Stimulated activated effector memory CD8-positive, alpha-beta T cell treated with anti-CD3 and anti-CD28 coated beads, Interleukin-12 subunit alpha, Interleukin-12 subunit beta, amount 100 ng/mL, for 72 hours (primary cell): Measurements from ENCODE around the gene ABHD6.
"Not testable (repeated sequence)": the region's sequence is repeated elsewhere in the genome, so short reads cannot be mapped to it uniquely, and the experiment has no call there.

ENCODE experiments used
- ATAC-seq: fragments of 150-1000 bp; cut with Tn5 transposase; 2 replicates; pipeline ENCODE4 v1.10.0; 2021
- DNase-seq, 2 donors: peaks; one replicate each; pipeline ENCODE4 v3.0.0; 2021 to 2022; ENCODE audit warnings: low spot score in 2 of 2
- H3K27ac Mint-ChIP-seq: one replicate; pipeline ENCODE4 v1.8.0; 2022; ENCODE audit warnings: mild to moderate bottlenecking, mixed read lengths
- H3K36me3 Mint-ChIP-seq: one replicate; pipeline ENCODE4 v1.8.0; 2022; ENCODE audit warnings: mild to moderate bottlenecking, mixed read lengths
- H3K4me1 Mint-ChIP-seq: one replicate; pipeline ENCODE4 v1.8.0; 2022; ENCODE audit warnings: mixed read lengths
- H3K4me3 Mint-ChIP-seq: one replicate; pipeline ENCODE4 v1.8.0; 2022; ENCODE audit warnings: mild to moderate bottlenecking, mixed read lengths
- H3K9me3 Mint-ChIP-seq: one replicate; pipeline ENCODE4 v1.8.0; 2022; ENCODE audit warnings: mixed read lengths

ABHD6 gene

GRCh38 chr3:58329150-58329921 is 91.7 kb downstream of the ABHD6 start:
- Mint-ChIP-seq H3K36me3 (no peaks in the 10 kb centered on the region), H3K9me3 (no peaks in the 10 kb centered on the region), H3K4me1 (peaks cover 27% of the 10 kb centered on the region), H3K27ac (no peak overlapping the region), H3K4me3 (no peak overlapping the region)
- no peak for ATAC-seq
- DNase-seq, result no peak

DNA sequence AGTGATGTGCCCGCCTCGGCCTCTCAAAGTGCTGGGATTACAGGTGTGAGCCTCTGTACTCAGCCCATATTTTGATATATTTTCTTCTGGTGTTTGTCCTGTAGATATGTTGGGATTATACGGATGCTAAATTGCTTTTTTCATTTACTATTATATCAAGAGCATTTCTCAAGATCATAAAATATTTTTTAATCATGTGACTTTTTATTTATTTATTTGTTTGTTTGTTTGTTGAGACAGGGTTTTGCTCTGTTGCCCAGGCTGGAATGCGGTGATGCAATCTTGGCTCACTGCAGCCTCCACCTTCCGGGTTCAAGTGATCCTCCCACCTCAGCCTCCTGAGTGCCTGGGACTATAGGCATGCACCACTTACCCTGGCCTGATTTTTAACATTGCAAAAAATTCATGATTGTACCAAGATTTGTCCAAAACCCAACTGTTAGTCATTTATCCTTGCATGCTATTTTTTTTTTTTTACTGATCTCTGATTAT is 92.4 kb downstream of the ABHD6 start:
- no peaks in the 10 kb centered on the region for H3K9me3 Mint-ChIP-seq
- no peak overlapping the region for H3K4me3 Mint-ChIP-seq
- no peak overlapping the region for H3K27ac Mint-ChIP-seq
- H3K36me3 Mint-ChIP-seq, result peaks cover 2% of the 10 kb centered on the region
- no peak for DNase-seq
- peaks cover 27% of the 10 kb centered on the region for H3K4me1 Mint-ChIP-seq
- no peak for ATAC-seq

DNA sequence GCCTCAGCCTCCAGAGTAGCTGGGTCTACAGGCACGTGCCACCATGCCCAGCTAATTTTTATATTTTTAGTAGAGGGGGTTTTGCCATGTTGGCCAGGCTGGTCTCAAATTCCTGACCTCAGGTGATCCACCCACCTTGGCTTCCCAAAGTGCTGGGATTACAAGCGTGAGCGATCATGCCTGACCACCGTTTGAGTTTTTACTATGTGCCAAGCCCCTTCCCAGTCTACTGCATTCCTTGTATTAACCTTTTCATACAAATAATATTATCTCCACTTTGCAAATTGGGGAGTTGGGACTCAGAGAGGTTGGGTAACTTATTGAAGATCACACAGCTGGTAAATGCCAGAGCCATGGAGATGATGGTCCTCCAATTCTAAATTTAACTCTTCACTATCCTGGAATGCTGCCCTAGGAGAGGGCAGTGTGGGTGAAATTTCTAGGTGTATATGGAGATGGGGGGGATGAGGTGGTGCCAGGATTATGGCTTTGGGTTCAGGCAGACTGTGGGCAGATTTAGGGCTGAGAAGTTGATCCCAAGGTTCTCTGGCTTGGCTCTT is 94.1 kb downstream of the ABHD6 start:
- Mint-ChIP-seq H3K4me1 (peaks cover 42% of the 10 kb centered on the region), H3K4me3 (peak overlapping the region; percentile 91), H3K36me3 (peaks cover 17% of the 10 kb centered on the region), H3K9me3 (no peaks in the 10 kb centered on the region), H3K27ac (peak overlapping the region; percentile 79)
- ATAC-seq (no peak), DNase-seq (no peak)

GRCh38 chr3:58332575-58333188 is 95.1 kb downstream of the ABHD6 start, which contains the start of gene PXK:
Gene PXK, plus strand, starts transcription at chr3:58332892. Its CDS starts 97 bp downstream, at chr3:58332989.
- H3K9me3 Mint-ChIP-seq, result no peaks in the 10 kb centered on the region
- peak within 1 kb of the TSS; percentile 95 for H3K27ac Mint-ChIP-seq
- H3K4me3 Mint-ChIP-seq, result peak within 1 kb of the TSS; percentile 91
- peaks cover 20% of the 10 kb centered on the region for H3K36me3 Mint-ChIP-seq
- ATAC-seq (peak; percentile 95), DNase-seq (peak; percentile 77 to 89)
- peaks cover 42% of the 10 kb centered on the region for H3K4me1 Mint-ChIP-seq

- Mint-ChIP-seq H3K27ac (peak overlapping the region; percentile 95), H3K4me1 (peaks cover 42% of the 10 kb centered on the region), H3K36me3 (peaks cover 20% of the 10 kb centered on the region), H3K4me3 (peak overlapping the region; percentile 91), H3K9me3 (no peaks in the 10 kb centered on the region)
- ATAC-seq, result peak; percentile 44
- peak in 1 of 2 donors; percentile 67 for DNase-seq
Measured at GRCh38 chr3:58333206-58334012, 95.8 kb downstream of the ABHD6 start.

GRCh38 chr3:58334013-58334321 is 96.4 kb downstream of the ABHD6 start:
- Mint-ChIP-seq H3K27ac (peak overlapping the region; percentile 95), H3K9me3 (no peaks in the 10 kb centered on the region), H3K36me3 (peaks cover 25% of the 10 kb centered on the region), H3K4me3 (peak overlapping the region; percentile 91), H3K4me1 (peaks cover 42% of the 10 kb centered on the region)
- DNase-seq (no peak), ATAC-seq (no peak)

DNA sequence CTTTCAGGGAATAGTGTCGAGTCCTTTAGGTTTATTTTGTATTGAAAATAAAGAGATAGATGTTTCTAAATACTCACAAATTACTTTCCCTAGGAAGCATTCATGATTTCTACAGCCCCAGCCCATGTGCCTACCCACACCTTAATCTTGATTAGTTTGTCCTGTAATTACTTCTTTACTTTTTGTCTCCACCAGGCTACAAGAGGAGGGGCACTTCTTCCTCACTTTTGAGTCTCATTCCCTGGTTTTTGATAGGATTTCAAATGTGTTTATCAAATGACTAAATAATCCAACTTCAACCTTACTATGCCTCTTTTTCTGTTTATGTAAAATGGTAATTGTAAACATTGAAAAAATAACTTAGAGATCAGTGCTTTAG is 96.9 kb downstream of the ABHD6 start:
- peaks cover 42% of the 10 kb centered on the region for H3K4me1 Mint-ChIP-seq
- no peak for ATAC-seq
- peak overlapping the region; percentile 91 for H3K4me3 Mint-ChIP-seq
- no peaks in the 10 kb centered on the region for H3K9me3 Mint-ChIP-seq
- no peak for DNase-seq
- peaks cover 30% of the 10 kb centered on the region for H3K36me3 Mint-ChIP-seq
- H3K27ac Mint-ChIP-seq, result peak overlapping the region; percentile 95

DNA sequence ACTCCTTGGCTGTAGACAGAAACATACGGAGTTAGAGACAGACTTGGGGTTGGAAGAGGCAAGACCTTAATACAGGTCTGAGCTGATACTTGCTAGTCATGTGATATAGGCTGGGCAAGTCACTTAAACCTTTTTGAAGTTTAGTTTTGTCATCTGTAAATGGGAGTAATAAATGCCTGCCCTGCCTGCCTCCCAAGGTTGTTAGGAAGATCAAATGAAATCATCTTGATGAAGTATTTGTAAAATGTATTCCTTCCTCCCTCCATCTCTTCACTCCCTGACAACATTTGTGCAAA is 98.0 kb downstream of the ABHD6 start:
- peak overlapping the region; percentile 91 for H3K4me3 Mint-ChIP-seq
- H3K4me1 Mint-ChIP-seq, result peaks cover 42% of the 10 kb centered on the region
- H3K9me3 Mint-ChIP-seq, result no peaks in the 10 kb centered on the region
- DNase-seq (no peak), ATAC-seq (no peak)
- peak overlapping the region; percentile 95 for H3K27ac Mint-ChIP-seq
- peaks cover 36% of the 10 kb centered on the region for H3K36me3 Mint-ChIP-seq

DNA sequence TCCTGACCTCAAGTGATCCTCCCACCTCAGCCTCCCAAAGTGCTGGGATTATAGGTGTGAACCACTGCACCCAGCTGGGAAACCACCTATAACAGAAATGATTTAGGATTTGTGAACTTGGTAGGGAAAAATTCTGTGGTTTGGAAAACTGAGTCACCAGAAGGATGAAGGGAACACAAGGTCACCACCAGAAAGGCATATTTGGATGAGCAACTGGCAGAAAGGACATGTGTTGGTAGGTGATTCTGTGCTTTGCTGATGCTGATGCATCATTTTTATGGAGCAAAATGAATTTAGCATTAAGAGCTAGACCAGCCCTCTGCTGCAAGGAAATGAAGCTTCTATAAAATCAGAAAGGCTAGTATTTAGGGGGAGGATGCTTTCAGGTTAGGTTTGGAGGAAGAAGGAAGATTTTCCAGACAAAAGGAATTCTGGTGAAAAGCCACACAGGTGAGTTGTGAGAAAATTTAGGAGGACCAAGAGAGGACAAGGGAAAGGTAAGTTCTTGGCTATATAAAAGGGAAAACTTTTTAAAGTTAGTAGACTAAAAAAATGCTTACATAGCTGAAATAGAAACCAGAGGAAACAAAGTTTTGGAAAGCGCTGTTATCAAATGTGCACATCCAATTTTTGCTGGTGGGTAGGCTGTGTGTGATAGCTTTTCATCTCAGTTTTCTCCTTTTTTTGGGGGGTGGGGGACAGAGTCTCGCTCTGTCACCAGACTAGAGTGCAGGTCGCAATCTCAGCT is 98.7 kb downstream of the ABHD6 start:
- Mint-ChIP-seq H3K9me3 (no peaks in the 10 kb centered on the region), H3K4me1 (peaks cover 42% of the 10 kb centered on the region), H3K27ac (peak overlapping the region; percentile 95), H3K36me3 (peaks cover 43% of the 10 kb centered on the region), H3K4me3 (no peak overlapping the region)
- DNase-seq, result no peak
- no peak for ATAC-seq

GRCh38 chr3:58337190-58337589 is 99.6 kb downstream of the ABHD6 start:
- no peak overlapping the region for H3K27ac Mint-ChIP-seq
- H3K36me3 Mint-ChIP-seq, result peaks cover 49% of the 10 kb centered on the region
- ATAC-seq (no peak), DNase-seq (no peak)
- no peaks in the 10 kb centered on the region for H3K9me3 Mint-ChIP-seq
- H3K4me3 Mint-ChIP-seq, result no peak overlapping the region
- H3K4me1 Mint-ChIP-seq, result peaks cover 36% of the 10 kb centered on the region

GRCh38 chr3:58339146-58339545 is 101.6 kb downstream of the ABHD6 start:
- H3K27ac Mint-ChIP-seq, ATAC-seq: not testable (repeated sequence)

DNA sequence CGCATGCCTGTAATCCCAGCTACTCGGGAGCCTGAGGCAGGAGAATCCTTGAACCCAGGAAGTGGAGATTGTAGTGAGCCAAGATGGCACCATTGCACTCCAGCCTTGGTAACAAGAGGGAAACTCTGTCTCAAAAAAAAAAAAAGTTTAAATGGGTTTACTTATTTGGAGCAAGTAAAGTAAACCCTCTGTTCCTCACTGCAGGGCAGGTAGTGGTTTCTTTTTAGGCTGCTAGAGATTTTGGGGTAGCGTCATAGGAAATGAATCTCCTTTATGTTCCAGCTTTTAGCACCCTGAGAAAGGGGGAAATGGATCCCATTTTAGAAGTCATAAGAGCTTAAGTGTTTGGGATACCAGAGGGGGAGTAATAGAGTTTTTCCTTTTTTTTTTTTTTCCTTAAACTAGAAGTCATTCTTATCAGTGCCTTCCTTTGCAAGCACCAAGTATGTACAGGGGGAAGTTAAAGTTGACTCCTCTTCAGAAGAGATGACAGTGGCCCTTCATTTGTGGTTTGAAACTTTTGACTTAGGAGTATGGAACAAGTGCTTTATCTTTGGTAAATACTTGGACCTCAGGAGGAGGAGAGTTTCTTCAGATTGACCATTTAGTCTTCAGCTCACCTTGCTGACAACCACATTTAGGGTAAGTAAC is 103.1 kb downstream of the ABHD6 start:
- Mint-ChIP-seq H3K4me3 (no peak overlapping the region), H3K4me1 (peaks cover 10% of the 10 kb centered on the region), H3K9me3 (no peaks in the 10 kb centered on the region), H3K36me3 (peaks cover 51% of the 10 kb centered on the region), H3K27ac (no peak overlapping the region)
- DNase-seq (no peak), ATAC-seq (no peak)

More at GRCh38 chr3:58339146-58339545, 101.6 kb downstream of the ABHD6 start:
- not testable (repeated sequence) for H3K9me3 Mint-ChIP-seq, H3K4me3 Mint-ChIP-seq, DNase-seq
- Mint-ChIP-seq H3K36me3 (peaks cover 59% of the 10 kb centered on the region), H3K4me1 (peaks cover 24% of the 10 kb centered on the region)

DNA sequence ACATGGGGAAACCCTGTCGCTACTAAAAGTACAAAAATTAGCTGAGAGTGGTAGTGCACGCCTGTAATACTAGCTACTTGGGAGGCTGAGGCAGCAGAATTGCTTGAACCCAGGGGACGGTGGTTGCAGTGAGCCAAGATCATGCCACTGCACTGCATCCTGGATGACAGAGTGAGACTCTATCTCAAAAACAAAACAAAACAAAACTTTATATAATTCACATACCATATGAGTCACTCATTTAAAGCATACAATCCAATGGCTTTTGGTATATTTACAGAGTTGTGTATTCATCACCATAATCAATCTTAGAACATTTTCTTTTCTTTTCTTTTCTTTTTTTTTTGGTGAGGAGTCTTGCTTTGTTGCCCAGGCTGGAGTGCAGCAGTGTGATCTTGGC is 103.8 kb downstream of the ABHD6 start:
- no peak for ATAC-seq
- Mint-ChIP-seq H3K4me1 (peaks cover 10% of the 10 kb centered on the region), H3K36me3 (peaks cover 45% of the 10 kb centered on the region), H3K4me3 (no peak overlapping the region), H3K9me3 (no peaks in the 10 kb centered on the region), H3K27ac (no peak overlapping the region)
- no peak for DNase-seq

DNA sequence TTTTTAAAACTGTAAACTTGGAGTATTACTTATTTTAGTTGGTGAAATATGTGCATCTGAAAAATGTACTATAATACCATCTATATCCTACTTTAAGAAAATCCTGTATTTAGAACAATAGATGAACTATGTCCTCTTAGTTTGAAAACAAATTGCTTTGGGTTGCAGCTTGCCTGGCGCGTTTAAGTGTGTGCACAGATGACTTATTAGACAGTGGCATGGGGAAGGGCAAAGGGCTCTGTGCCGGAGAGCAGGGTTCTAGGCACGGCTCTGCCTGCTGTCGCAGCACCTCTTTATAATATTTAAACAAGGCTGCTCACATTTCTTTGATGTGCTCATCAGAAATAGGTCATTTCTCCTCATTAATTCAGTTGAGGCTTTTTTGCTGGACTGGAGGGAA is 105.1 kb downstream of the ABHD6 start:
- Mint-ChIP-seq H3K36me3 (peaks cover 39% of the 10 kb centered on the region), H3K9me3 (no peaks in the 10 kb centered on the region), H3K4me1 (peaks cover 16% of the 10 kb centered on the region), H3K4me3 (no peak overlapping the region), H3K27ac (no peak overlapping the region)
- DNase-seq, result no peak
- ATAC-seq, result no peak
